ENCODE data around the gene C14orf119.

- TF ChIP-seq POLR2A (IDR thresholded peaks at IDR 0.05) (no peak), CTCF (IDR thresholded peaks at IDR 0.05 in 8 of 11, conservative IDR thresholded peaks at IDR 0.05 in 3 of 11) (no peak), POLR2AphosphoS5 (IDR thresholded peaks at IDR 0.05) (no peak)
These were observed 28.9 kb upstream of the C14orf119 start for GRCh38 chr14:23066368-23066767.
